MCF 10A (cell line): Measurements from ENCODE around the gene GUCA2A. TPM values are rescaled to one million over a fixed set of nuclear protein-coding genes. Genes with fewer than 3 reads are reported as not detected.
A peak's percentile ranks its signal among the peaks of the same experiment; 100 is the strongest.

Source experiments
- BruUV-seq: library from RNA; stranded (reverse); fragments of 400-500 nt; replicated peaks from 2 replicates; lab custom pipeline; 2021; lab: Mats Ljungman, UMichigan
- CTCF ChIA-PET: fragments of 300-600 bp; sonication (Branson Sonifier 250); formaldehyde crosslinking; extraction: SDS; loops from one replicate; lab custom pipeline; 2021; ENCODE audit warnings: antibody characterized with exemption, inconsistent platforms; lab: Yijun Ruan, JAX
- POLR2A ChIA-PET: fragments of 300-600, 350-650 bp; sonication (Branson Sonifier 250); formaldehyde crosslinking; extraction: SDS; loops from one replicate; lab custom pipeline; 2020; ENCODE audit warnings: antibody characterized with exemption, inconsistent platforms; lab: Yijun Ruan, JAX
- DNase-seq: peaks from one replicate; pipeline ENCODE4 v3.0.0-alpha.2; 2018; ENCODE audit not compliant: unreplicated experiment
- H3K27ac Mint-ChIP-seq: one replicate; pipeline ENCODE4 v1.8.0; 2022; ENCODE audit warnings: mild to moderate bottlenecking, low read depth, mixed read lengths; ENCODE audit not compliant: unreplicated experiment
- H3K27me3 Mint-ChIP-seq: one replicate; pipeline ENCODE4 v1.8.0; 2022; ENCODE audit warnings: mixed read lengths; ENCODE audit not compliant: insufficient read depth, unreplicated experiment
- H3K36me3 Mint-ChIP-seq: one replicate; pipeline ENCODE4 v1.8.0; 2022; ENCODE audit warnings: mild to moderate bottlenecking, moderate library complexity, mixed read lengths; ENCODE audit not compliant: insufficient read depth, unreplicated experiment
- H3K4me1 Mint-ChIP-seq: one replicate; pipeline ENCODE4 v1.8.0; 2022; ENCODE audit warnings: mixed read lengths; ENCODE audit not compliant: insufficient read depth, unreplicated experiment
- H3K4me3 Mint-ChIP-seq: one replicate; pipeline ENCODE4 v1.8.0; 2022; ENCODE audit warnings: mild to moderate bottlenecking, moderate library complexity, mixed read lengths; ENCODE audit not compliant: unreplicated experiment
- H3K9me3 Mint-ChIP-seq: one replicate; pipeline ENCODE4 v1.8.0; 2022; ENCODE audit warnings: mixed read lengths; ENCODE audit not compliant: unreplicated experiment
- intact Hi-C: fragments of 100-400 bp; cut with micrococcal nuclease; formaldehyde crosslinking; loops from 2 replicates; pipeline ENCODE4 v1.14.1; 2022
- total RNA-seq: library from RNA; stranded (reverse); gene quantifications from 2 replicates; pipeline ENCODE4 v1.2.3, GENCODE V29; 2022
- TF ChIP-seq, protein P1 (sequence below): fragments of 200-600 bp; IDR thresholded peaks from one replicate; pipeline ENCODE4 v1.8.0; 2022; ENCODE audit warnings: antibody characterized with exemption, mild to moderate bottlenecking; ENCODE audit not compliant: unreplicated experiment

GUCA2A gene
- total RNA-seq, 1 experiment from 2014 or later: not detected

DNA sequence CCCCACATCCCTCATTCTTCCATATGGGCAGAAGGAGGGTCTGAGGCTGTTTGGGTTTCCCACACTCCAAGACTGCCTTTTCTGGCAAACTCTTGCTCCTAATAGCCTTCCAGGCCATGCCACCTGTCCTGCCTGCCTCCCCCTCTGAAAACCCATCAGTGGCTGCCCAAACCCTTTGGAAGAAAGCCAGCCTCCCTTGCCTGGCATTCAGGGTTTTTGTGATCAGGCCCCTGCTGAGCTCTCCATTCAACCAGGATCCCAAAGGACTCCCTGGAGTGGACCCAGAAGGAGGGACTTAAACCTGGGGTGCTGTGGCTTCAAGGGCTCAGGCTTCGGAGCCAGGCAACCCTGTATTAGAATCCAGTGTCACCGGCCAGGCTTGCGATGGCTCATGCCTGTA, 4.2 kb upstream of the GUCA2A start:
- ChIA-PET CTCF (interaction anchor here (0.8 to 1.3 kb wide), 3 partner anchors 9 to 21 kb away, joined by 4 to 7 read pairs (median 5); no protein-coding TSS in a partner anchor), POLR2A (interaction anchor here (0.6 kb wide), 1 partner anchor 21 kb away, joined by 3 read pairs; no protein-coding TSS in a partner anchor)
- Mint-ChIP-seq H3K36me3 (peaks cover 5% of the 10 kb centered on the region), H3K27me3 (no peaks in the 10 kb centered on the region), H3K9me3 (no peaks in the 10 kb centered on the region), H3K27ac (no peak overlapping the region), H3K4me3 (no peak overlapping the region), H3K4me1 (peaks cover 18% of the 10 kb centered on the region)
- no TSS peak for BruUV-seq
- intact Hi-C loops: no loop called here
- no peak for DNase-seq
- TF ChIP-seq, protein P1, sequence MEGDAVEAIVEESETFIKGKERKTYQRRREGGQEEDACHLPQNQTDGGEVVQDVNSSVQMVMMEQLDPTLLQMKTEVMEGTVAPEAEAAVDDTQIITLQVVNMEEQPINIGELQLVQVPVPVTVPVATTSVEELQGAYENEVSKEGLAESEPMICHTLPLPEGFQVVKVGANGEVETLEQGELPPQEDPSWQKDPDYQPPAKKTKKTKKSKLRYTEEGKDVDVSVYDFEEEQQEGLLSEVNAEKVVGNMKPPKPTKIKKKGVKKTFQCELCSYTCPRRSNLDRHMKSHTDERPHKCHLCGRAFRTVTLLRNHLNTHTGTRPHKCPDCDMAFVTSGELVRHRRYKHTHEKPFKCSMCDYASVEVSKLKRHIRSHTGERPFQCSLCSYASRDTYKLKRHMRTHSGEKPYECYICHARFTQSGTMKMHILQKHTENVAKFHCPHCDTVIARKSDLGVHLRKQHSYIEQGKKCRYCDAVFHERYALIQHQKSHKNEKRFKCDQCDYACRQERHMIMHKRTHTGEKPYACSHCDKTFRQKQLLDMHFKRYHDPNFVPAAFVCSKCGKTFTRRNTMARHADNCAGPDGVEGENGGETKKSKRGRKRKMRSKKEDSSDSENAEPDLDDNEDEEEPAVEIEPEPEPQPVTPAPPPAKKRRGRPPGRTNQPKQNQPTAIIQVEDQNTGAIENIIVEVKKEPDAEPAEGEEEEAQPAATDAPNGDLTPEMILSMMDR: no peak

DNA sequence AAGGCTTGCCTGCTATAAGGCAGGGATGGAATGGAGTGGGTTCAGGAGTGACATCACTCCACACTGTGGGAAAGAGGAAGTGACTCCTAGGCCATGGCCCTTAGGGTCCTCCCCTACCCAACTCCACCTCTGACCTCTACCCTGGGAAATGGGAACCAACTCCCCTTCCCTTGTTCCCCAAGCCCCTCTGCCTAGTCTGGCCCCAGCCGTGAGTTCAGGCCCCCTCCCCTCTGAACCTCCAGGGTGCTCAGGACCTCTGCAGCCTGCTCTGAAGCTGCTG, 3.8 kb upstream of the GUCA2A start:
- no TSS peak for BruUV-seq
- DNase-seq: no peak
- TF ChIP-seq, protein P1: no peak
- H3K4me3 Mint-ChIP-seq: no peak overlapping the region
- H3K9me3 Mint-ChIP-seq: no peaks in the 10 kb centered on the region
- no peaks in the 10 kb centered on the region for H3K27me3 Mint-ChIP-seq
- H3K27ac Mint-ChIP-seq: no peak overlapping the region
- H3K4me1 Mint-ChIP-seq: peaks cover 17% of the 10 kb centered on the region
- ChIA-PET POLR2A (no interaction called here), CTCF (interaction anchor here (0.8 kb wide), 1 partner anchor 9 kb away, joined by 4 read pairs; no protein-coding TSS in a partner anchor)
- peaks cover 5% of the 10 kb centered on the region for H3K36me3 Mint-ChIP-seq
- intact Hi-C loops: no loop called here

DNA sequence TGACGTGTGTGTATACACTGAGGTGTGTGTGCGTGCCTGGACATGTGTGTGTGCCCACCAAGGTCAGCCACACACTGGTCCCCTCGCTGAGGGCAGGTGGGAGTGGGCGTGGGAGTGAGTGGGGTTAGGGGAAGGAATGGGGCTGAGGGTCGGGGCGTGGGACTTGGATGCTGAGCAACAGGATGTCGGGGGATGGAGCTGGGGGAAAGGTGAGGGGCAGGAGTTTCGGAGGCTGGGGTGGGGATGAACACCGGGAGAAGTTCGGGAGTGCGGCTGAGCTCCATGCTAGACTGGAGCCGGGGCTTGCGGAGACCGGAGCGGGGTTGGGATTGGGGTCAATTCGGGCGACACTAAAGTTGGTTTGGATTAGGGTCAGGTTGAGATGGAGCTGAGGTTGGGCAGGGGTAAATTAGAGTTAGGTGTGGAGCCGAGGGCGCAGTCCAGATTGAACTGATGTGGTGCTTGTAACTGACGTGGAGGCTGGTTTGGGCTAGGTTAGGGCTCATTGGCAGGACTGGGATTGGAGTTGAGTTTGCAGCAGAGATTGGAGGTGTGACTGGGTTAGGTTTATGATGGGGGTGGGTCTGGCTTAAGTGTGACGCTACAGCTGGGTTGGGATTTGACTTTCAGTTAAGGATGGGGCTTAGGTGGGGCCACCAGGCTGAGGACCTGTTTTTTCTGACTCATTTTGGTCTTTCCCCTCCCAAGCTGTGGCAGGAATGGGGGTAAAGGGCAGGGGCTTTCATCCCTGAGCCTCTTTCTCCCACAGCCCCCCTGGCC, 3.3 kb upstream of the GUCA2A start:
- Mint-ChIP-seq H3K4me3 (no peak overlapping the region), H3K27ac (no peak overlapping the region), H3K9me3 (no peaks in the 10 kb centered on the region), H3K36me3 (no peaks in the 10 kb centered on the region), H3K27me3 (no peaks in the 10 kb centered on the region), H3K4me1 (peaks cover 17% of the 10 kb centered on the region)
- DNase-seq: no peak
- POLR2A ChIA-PET: no interaction called here
- TF ChIP-seq, protein P1: no peak
- CTCF ChIA-PET: no interaction called here
- intact Hi-C loops: no loop called here
- BruUV-seq: no TSS peak

DNA sequence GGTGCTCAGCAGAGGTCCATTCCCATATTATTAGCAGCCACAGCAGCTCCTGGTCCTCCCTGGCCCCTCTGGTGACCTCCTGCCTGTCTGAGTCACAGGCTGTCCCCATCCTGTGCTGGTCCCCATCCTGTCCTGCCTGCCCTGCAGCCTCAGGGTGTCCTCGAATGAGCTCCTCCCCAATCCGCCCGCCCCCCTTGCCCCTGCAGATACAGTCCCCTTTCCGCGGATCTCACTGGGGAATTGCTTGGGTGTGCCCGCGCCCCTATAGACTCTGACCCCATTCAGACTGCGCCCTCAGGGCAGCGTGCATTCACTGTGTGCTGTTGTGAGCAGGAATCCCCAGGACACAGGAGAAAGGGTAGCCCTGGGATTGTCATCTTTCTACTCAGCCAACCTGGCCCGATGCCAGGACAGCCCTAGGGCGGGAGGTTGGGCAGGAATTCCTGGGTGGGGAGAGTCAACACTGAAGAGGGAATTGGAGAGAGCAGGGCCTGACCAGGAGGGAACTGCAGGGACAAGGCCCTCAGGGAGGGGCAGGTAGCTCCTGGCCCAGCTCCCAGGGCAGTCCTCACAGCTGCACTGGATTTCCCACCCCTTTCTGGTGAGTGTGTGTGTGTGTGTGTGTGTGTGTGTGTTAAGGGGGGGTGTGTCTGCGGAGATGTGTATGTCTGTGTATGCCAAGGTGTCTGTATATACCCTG, 1.1 kb upstream of the GUCA2A start:
- TF ChIP-seq, protein P1: no peak
- no TSS peak for BruUV-seq
- POLR2A ChIA-PET: interaction anchor here (0.6 to 1.9 kb wide), 10 partner anchors 9 to 689 kb away, joined by 3 to 12 read pairs (median 3); partner anchors contain the start of gene YBX1
- CTCF ChIA-PET: interaction anchor here (0.6 to 0.8 kb wide), 5 partner anchors 8 to 1509 kb away, joined by 3 read pairs; no protein-coding TSS in a partner anchor
- Mint-ChIP-seq H3K27ac (peak overlapping the region; percentile 54), H3K27me3 (peaks cover 14% of the 10 kb centered on the region), H3K4me3 (no peak overlapping the region), H3K9me3 (peaks cover 12% of the 10 kb centered on the region), H3K4me1 (peaks cover 17% of the 10 kb centered on the region), H3K36me3 (no peaks in the 10 kb centered on the region)
- DNase-seq: peak; percentile 89
- intact Hi-C loops: no loop called here
